ENCODE data around the gene KRT75. TPM values are rescaled to one million over a fixed set of nuclear protein-coding genes. Genes with fewer than 3 reads are reported as not detected.
"Not testable (repeated sequence)": the region's sequence is repeated elsewhere in the genome, so short reads cannot be mapped to it uniquely, and the experiment has no call there.

Gene KRT75
- total and polyA plus RNA-seq, 8 donors, result not detected

DNA sequence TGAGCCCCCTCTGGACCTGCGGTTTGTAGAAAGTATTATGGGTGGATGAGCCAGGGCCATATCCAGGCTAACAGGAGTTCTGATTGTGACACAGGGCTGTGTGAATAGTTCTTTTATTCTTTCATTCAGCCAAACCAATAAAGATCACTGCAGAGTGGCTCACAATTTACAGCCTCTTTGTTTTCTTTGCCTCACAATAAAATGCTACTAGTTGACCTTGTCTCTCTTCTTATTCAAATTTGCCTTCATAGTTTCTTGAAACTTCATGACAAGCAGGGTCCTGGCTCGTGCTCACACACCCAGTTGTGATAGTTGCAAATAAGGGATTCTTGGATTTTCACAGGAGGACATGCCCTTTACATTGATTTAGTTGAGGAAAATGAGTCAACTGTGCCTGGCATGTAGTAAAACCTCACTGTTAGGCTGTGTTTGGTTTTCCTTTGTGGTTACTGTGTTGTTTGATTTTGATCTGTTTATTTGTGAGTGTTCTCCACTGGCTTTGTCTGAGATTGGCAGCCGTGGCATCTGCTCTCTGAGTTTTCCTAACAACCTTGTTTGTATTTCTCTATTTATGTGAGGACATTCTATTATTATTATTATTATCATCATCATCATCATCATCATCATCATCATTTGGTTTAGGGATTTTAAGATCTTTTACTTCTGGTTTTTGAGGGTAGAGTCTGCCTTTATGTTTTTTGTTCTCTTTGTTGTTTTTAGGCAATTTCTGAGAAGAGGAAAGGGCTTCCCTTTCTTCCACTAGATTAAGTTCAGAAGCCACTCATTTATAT lies 20.4 kb upstream of the KRT75 start:
- DNase-seq, result no peak
- no peak for FAIRE-seq
- H3K27me3 ChIP-seq, result no peaks in the 10 kb centered on the region
- intact Hi-C loops (cut with DNase I), result no loop called here
- TF ChIP-seq, protein P1, sequence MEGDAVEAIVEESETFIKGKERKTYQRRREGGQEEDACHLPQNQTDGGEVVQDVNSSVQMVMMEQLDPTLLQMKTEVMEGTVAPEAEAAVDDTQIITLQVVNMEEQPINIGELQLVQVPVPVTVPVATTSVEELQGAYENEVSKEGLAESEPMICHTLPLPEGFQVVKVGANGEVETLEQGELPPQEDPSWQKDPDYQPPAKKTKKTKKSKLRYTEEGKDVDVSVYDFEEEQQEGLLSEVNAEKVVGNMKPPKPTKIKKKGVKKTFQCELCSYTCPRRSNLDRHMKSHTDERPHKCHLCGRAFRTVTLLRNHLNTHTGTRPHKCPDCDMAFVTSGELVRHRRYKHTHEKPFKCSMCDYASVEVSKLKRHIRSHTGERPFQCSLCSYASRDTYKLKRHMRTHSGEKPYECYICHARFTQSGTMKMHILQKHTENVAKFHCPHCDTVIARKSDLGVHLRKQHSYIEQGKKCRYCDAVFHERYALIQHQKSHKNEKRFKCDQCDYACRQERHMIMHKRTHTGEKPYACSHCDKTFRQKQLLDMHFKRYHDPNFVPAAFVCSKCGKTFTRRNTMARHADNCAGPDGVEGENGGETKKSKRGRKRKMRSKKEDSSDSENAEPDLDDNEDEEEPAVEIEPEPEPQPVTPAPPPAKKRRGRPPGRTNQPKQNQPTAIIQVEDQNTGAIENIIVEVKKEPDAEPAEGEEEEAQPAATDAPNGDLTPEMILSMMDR (IDR thresholded peaks at IDR 0.05), result no peak
- no peak overlapping the region for H3K4me3 ChIP-seq
- no peaks in the 10 kb centered on the region for H3K9me3 ChIP-seq
- H3K27ac ChIP-seq, result no peak overlapping the region
- no peaks in the 10 kb centered on the region for H3K36me3 ChIP-seq
- peak in 1 of 4 donors; percentile 22 for ATAC-seq
- WGBS, 2 donors, result 62 to 64% methylated on average over 3 of the region's 3 CpGs
- H3K4me1 ChIP-seq, result no peaks in the 10 kb centered on the region

DNA sequence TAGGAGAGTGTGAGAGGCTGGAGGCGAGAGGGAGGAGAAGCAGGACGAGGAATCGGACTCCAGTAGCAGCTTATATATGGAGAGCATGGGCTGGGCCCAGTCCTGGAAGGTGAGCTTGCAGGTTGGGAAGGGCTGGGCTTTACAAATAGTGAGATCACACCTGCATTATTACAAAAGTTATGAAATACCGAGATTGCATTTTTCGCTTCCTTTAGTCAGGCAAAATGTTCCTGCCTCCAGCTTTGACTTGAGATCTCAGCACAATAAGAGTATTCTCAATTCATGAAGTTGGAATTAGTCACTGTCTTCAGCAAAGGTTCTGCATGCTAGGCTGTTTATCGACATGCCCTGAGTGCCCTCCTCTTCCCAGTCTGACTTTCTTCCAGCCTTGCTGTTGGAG lies 17.9 kb upstream of the KRT75 start, which contains the start of gene KRT6B:
KRT6B (minus strand) TSS at position 46 of the 400 bp plus-strand sequence. CDS start 68 bp downstream, outside the sequence.
- Histone ChIP-seq H3K27me3 (no peaks in the 10 kb centered on the region), H3K4me1 (no peaks in the 10 kb centered on the region), H3K36me3 (no peaks in the 10 kb centered on the region), H3K27ac (no peak within 1 kb of the TSS), H3K4me3 (no peak within 1 kb of the TSS), H3K9me3 (no peaks in the 10 kb centered on the region)
- DNase-seq, result no peak
- WGBS, 2 donors, result 74 to 79% methylated on average over 6 of the region's 6 CpGs
- no peak for FAIRE-seq
- TF ChIP-seq, protein P1 (IDR thresholded peaks at IDR 0.05), result no peak
- intact Hi-C loops (cut with DNase I), result no loop called here
- peak in 3 of 4 donors; percentile 23 to 30 (median 26) for ATAC-seq

DNA sequence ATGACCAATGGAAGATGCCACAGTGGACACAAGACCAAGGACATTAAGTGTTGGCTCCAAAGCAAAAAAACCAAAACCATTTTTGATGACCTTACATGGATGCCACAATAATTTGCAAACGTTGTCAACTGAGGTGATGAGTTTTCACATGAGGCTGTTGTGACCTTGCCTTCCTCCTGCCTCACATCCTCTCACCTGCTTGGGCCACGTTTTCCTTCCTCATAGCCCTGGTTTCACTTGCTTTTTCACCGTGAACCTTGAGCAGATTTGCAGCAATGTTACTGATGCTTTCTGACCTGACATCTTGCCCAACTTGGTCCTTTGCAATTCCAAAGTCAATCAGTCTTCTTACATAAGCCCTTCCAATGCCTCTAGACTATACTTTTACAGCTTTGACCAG lies 14.1 kb upstream of the KRT75 start:
- WGBS, 2 donors, result 37 to 51% methylated on average over 3 of the region's 3 CpGs
- ATAC-seq (no peak), DNase-seq (no peak), FAIRE-seq (no peak)
- Histone ChIP-seq H3K36me3 (no peaks in the 10 kb centered on the region), H3K9me3 (no peaks in the 10 kb centered on the region), H3K4me3 (no peak overlapping the region), H3K27me3 (no peaks in the 10 kb centered on the region), H3K4me1 (no peaks in the 10 kb centered on the region), H3K27ac (no peak overlapping the region)
- TF ChIP-seq, protein P1 (IDR thresholded peaks at IDR 0.05), result no peak
- intact Hi-C loops (cut with DNase I), result no loop called here

DNA sequence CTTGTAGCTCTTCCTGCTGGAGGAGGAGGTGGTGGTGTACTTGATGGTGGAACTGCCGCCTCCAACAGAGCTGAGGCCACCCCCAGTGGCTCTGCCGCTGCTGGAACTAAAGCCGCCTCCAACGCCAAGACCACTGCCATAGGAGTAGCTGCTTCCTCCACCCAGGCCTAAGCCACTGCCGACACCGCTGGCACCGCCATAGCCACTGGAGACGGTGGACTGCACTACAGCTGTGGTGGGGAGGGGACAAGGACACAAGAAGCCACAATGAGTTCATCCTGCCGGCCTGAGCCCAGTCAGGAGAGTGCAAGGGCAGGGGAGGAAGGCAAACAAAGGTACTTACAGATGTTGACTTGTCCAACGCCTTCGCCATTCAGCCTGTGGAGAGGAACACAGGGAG lies 13.0 kb upstream of the KRT75 start:
- not testable (repeated sequence) for DNase-seq

DNA sequence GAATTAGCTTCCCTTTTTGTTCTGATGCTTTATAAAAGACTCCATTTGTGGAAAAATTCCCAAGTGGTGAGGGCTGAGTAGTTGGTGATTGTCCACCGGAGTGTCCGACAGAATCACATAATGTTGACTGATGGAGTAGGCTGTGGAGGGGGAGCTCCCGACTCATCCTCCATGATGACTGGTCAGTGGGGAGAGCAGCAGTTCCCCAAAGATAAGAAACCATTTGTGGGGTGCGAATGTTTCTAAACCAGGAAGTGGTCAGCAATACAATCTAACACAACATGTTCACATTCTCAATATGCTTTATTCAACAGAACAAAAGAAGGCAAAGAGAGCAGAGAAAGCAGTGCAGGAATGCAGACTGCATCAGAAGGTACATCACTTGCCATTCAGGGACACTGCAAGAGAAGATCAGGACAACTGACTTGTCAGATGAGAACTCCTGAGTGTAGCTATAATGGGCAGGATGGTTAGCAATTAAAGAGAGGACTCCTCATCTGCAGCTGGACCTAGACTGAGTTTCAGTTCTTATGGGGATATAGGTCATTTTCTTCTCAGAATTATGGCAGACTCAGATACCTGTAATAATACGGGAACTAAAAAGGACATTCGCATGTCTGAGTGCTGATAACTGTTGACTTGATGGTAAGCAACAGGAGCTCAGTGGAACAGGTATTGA lies 12.3 kb upstream of the KRT75 start:
- intact Hi-C loops (cut with DNase I), result no loop called here

More for the DNA sequence above, 13.0 kb upstream of the KRT75 start:
- H3K27me3 ChIP-seq; H3K4me3 ChIP-seq; H3K27ac ChIP-seq; FAIRE-seq; ATAC-seq; intact Hi-C loops (cut with DNase I); H3K36me3 ChIP-seq; H3K9me3 ChIP-seq; H3K4me1 ChIP-seq: not testable (repeated sequence)
- WGBS, 2 donors, result 82% methylated on average over 11 of the region's 11 CpGs

More for the DNA sequence above, 12.3 kb upstream of the KRT75 start:
- no peak overlapping the region for H3K4me3 ChIP-seq
- no peaks in the 10 kb centered on the region for H3K4me1 ChIP-seq
- TF ChIP-seq, protein P1 (IDR thresholded peaks at IDR 0.05), result no peak
- no peaks in the 10 kb centered on the region for H3K36me3 ChIP-seq
- FAIRE-seq, result no peak
- DNase-seq, result no peak
- WGBS, 2 donors, result 80 to 88% methylated on average over 6 of the region's 6 CpGs
- no peak for ATAC-seq
- H3K9me3 ChIP-seq, result no peaks in the 10 kb centered on the region
- H3K27me3 ChIP-seq, result no peaks in the 10 kb centered on the region
- H3K27ac ChIP-seq, result no peak overlapping the region

Data from pancreas (tissue), 10 donors.